ENCODE measurements around the gene CSNK1G2. TPM values are rescaled to one million over a fixed set of nuclear protein-coding genes. Genes with fewer than 3 reads are reported as not detected.

The CSNK1G2 gene
- total RNA-seq, 5 donors from 2014 or later (not counting 1 experiment from before 2014, with no cell fraction given): 104 to 181 (median 161) TPM

- no peaks in the 10 kb centered on the region for H3K27me3 Mint-ChIP-seq
- no peak for ATAC-seq (replicated peaks in 1 of 4)
- H3K27ac ChIP-seq (ENCODE audit: low read length): no peak overlapping the region
- H3K9me3 Mint-ChIP-seq: no peaks in the 10 kb centered on the region
- no peak for DNase-seq
- H3K4me3 ChIP-seq (ENCODE audit: control insufficient read depth in 1 of 2, extremely low read depth in 1 of 2, low read length in 1 of 2): no peak overlapping the region
- H3K27me3 ChIP-seq (replicated peaks in 1 of 2; ENCODE audit: control insufficient read depth in 2 of 2, extremely low read depth in 1 of 2, insufficient read depth in 2 of 2, low read length in 1 of 2): no peaks in the 10 kb centered on the region
- peaks cover 0 to 65% of the 10 kb centered on the region in 2 experiments for H3K4me1 ChIP-seq (ENCODE audit: control insufficient read depth in 1 of 2, extremely low read depth in 1 of 2, insufficient read depth in 2 of 2, low read length in 2 of 2)
- H3K27ac Mint-ChIP-seq: no peak overlapping the region
- H3K4me1 Mint-ChIP-seq: peaks cover 20 to 36% (median 32%) of the 10 kb centered on the region in 3 donors
- no peaks in the 10 kb centered on the region for H3K9me3 ChIP-seq
- H3K36me3 Mint-ChIP-seq: peaks cover 2% of the 10 kb centered on the region
- ChIA-PET CTCF (no interaction called here), POLR2A (no interaction called here)
- 96% methylated on average over 16 of the region's 19 CpGs for whole genome bisulfite sequencing (ENCODE audit: insufficient coverage)
- H3K36me3 ChIP-seq (ENCODE audit: control insufficient read depth in 2 of 2, extremely low read depth in 1 of 2, insufficient read depth in 1 of 2, low read length in 1 of 2): peaks cover 9 to 34% of the 10 kb centered on the region in 2 donors
- H3K4me3 Mint-ChIP-seq: no peak overlapping the region
These were observed 12.1 kb downstream of the CSNK1G2 start for GRCh38 chr19:1953037-1953436.

GRCh38 chr19:1953441-1954094 lies 12.6 kb downstream of the CSNK1G2 start:
- WGBS (ENCODE audit: insufficient coverage): 93% methylated on average over 25 of the region's 32 CpGs
- H3K27me3 ChIP-seq (replicated peaks in 1 of 2; ENCODE audit: control insufficient read depth in 2 of 2, extremely low read depth in 1 of 2, insufficient read depth in 2 of 2, low read length in 1 of 2): no peaks in the 10 kb centered on the region
- POLR2A ChIA-PET: no interaction called here

GRCh38 chr19:1954532-1954933 lies 13.6 kb downstream of the CSNK1G2 start:
- DNase-seq (no peak), ATAC-seq (replicated peaks in 1 of 4) (no peak)
- WGBS (ENCODE audit: insufficient coverage): 95% methylated on average over 14 of the region's 15 CpGs
- H3K4me1 Mint-ChIP-seq: peaks cover 15 to 30% (median 25%) of the 10 kb centered on the region in 3 donors
- Histone ChIP-seq H3K36me3 (ENCODE audit: control insufficient read depth in 2 of 2, extremely low read depth in 1 of 2, insufficient read depth in 1 of 2, low read length in 1 of 2) (peaks cover 9 to 29% of the 10 kb centered on the region in 2 donors), H3K9me3 (no peaks in the 10 kb centered on the region), H3K4me3 (ENCODE audit: control insufficient read depth in 1 of 2, extremely low read depth in 1 of 2, low read length in 1 of 2) (no peak overlapping the region), H3K4me1 (ENCODE audit: control insufficient read depth in 1 of 2, extremely low read depth in 1 of 2, insufficient read depth in 2 of 2, low read length in 2 of 2) (peaks cover 0 to 58% of the 10 kb centered on the region in 2 experiments), H3K27me3 (replicated peaks in 1 of 2; ENCODE audit: control insufficient read depth in 2 of 2, extremely low read depth in 1 of 2, insufficient read depth in 2 of 2, low read length in 1 of 2) (no peaks in the 10 kb centered on the region), H3K27ac (ENCODE audit: low read length) (no peak overlapping the region)
- no peak overlapping the region for H3K4me3 Mint-ChIP-seq
- no peak overlapping the region for H3K27ac Mint-ChIP-seq
- no peaks in the 10 kb centered on the region for H3K36me3 Mint-ChIP-seq
- ChIA-PET CTCF (no interaction called here), POLR2A (no interaction called here)
- no peaks in the 10 kb centered on the region for H3K27me3 Mint-ChIP-seq
- H3K9me3 Mint-ChIP-seq: no peaks in the 10 kb centered on the region

More at GRCh38 chr19:1953441-1954094, 12.6 kb downstream of the CSNK1G2 start:
- no peak for DNase-seq
- peaks cover 18 to 34% (median 30%) of the 10 kb centered on the region in 3 donors for H3K4me1 Mint-ChIP-seq
- Histone ChIP-seq H3K36me3 (ENCODE audit: control insufficient read depth in 2 of 2, extremely low read depth in 1 of 2, insufficient read depth in 1 of 2, low read length in 1 of 2) (peaks cover 9 to 34% of the 10 kb centered on the region in 2 donors), H3K4me1 (ENCODE audit: control insufficient read depth in 1 of 2, extremely low read depth in 1 of 2, insufficient read depth in 2 of 2, low read length in 2 of 2) (peaks cover 0 to 65% of the 10 kb centered on the region in 2 experiments), H3K9me3 (no peaks in the 10 kb centered on the region), H3K4me3 (ENCODE audit: control insufficient read depth in 1 of 2, extremely low read depth in 1 of 2, low read length in 1 of 2) (no peak overlapping the region), H3K27ac (ENCODE audit: low read length) (no peak overlapping the region)
- no peak for ATAC-seq (replicated peaks in 1 of 4)
- H3K4me3 Mint-ChIP-seq: no peak overlapping the region
- CTCF ChIA-PET: no interaction called here
- no peaks in the 10 kb centered on the region for H3K9me3 Mint-ChIP-seq
- H3K27me3 Mint-ChIP-seq: no peaks in the 10 kb centered on the region
- peaks cover under 1% of the 10 kb centered on the region for H3K36me3 Mint-ChIP-seq
- no peak overlapping the region for H3K27ac Mint-ChIP-seq

- Histone ChIP-seq H3K4me1 (ENCODE audit: control insufficient read depth in 1 of 2, extremely low read depth in 1 of 2, insufficient read depth in 2 of 2, low read length in 2 of 2) (peaks cover 0 to 55% of the 10 kb centered on the region in 2 experiments), H3K9me3 (no peaks in the 10 kb centered on the region), H3K4me3 (ENCODE audit: control insufficient read depth in 1 of 2, extremely low read depth in 1 of 2, low read length in 1 of 2) (no peak overlapping the region), H3K27me3 (replicated peaks in 1 of 2; ENCODE audit: control insufficient read depth in 2 of 2, extremely low read depth in 1 of 2, insufficient read depth in 2 of 2, low read length in 1 of 2) (no peaks in the 10 kb centered on the region), H3K36me3 (ENCODE audit: control insufficient read depth in 2 of 2, extremely low read depth in 1 of 2, insufficient read depth in 1 of 2, low read length in 1 of 2) (peaks cover 9 to 26% of the 10 kb centered on the region in 2 donors), H3K27ac (ENCODE audit: low read length) (no peak overlapping the region)
- POLR2A ChIA-PET: no interaction called here
- Mint-ChIP-seq H3K27me3 (no peaks in the 10 kb centered on the region), H3K27ac (no peak overlapping the region), H3K36me3 (no peaks in the 10 kb centered on the region), H3K9me3 (no peaks in the 10 kb centered on the region), H3K4me3 (no peak overlapping the region), H3K4me1 (peaks cover 13 to 26% (median 23%) of the 10 kb centered on the region in 3 donors)
- CTCF ChIA-PET: no interaction called here
- no peak for DNase-seq
- peak in 1 of 4 experiments; percentile 5 for ATAC-seq (replicated peaks in 1 of 4)
- 87% methylated on average over 51 of the region's 51 CpGs for WGBS (ENCODE audit: insufficient coverage)
These were observed 14.5 kb downstream of the CSNK1G2 start for GRCh38 chr19:1955171-1956121.

- ChIA-PET POLR2A (no interaction called here), CTCF (no interaction called here)
- H3K4me1 ChIP-seq (ENCODE audit: control insufficient read depth in 1 of 2, extremely low read depth in 1 of 2, insufficient read depth in 2 of 2, low read length in 2 of 2): peaks cover 0 to 55% of the 10 kb centered on the region in 2 experiments
- no peaks in the 10 kb centered on the region for H3K9me3 ChIP-seq
- H3K27me3 ChIP-seq (replicated peaks in 1 of 2; ENCODE audit: control insufficient read depth in 2 of 2, extremely low read depth in 1 of 2, insufficient read depth in 2 of 2, low read length in 1 of 2): no peaks in the 10 kb centered on the region
- Mint-ChIP-seq H3K4me1 (peaks cover 13 to 25% (median 24%) of the 10 kb centered on the region in 3 donors), H3K4me3 (no peak overlapping the region), H3K36me3 (no peaks in the 10 kb centered on the region), H3K9me3 (no peaks in the 10 kb centered on the region), H3K27me3 (no peaks in the 10 kb centered on the region), H3K27ac (peak overlapping the region in 1 of 2 donors; percentile 44)
- WGBS (ENCODE audit: insufficient coverage): 88% methylated on average over 12 of the region's 12 CpGs
- no peak for DNase-seq
- ATAC-seq (replicated peaks in 1 of 4): no peak
- H3K27ac ChIP-seq (ENCODE audit: low read length): no peak overlapping the region
- peaks cover 9 to 31% of the 10 kb centered on the region in 2 donors for H3K36me3 ChIP-seq (ENCODE audit: control insufficient read depth in 2 of 2, extremely low read depth in 1 of 2, insufficient read depth in 1 of 2, low read length in 1 of 2)
- no peak overlapping the region for H3K4me3 ChIP-seq (ENCODE audit: control insufficient read depth in 1 of 2, extremely low read depth in 1 of 2, low read length in 1 of 2)
These were observed 15.1 kb downstream of the CSNK1G2 start for GRCh38 chr19:1956122-1956494.

- WGBS (ENCODE audit: insufficient coverage): 94% methylated on average over 12 of the region's 28 CpGs
- no peak for ATAC-seq (replicated peaks in 1 of 4)
- ChIA-PET CTCF (no interaction called here), POLR2A (no interaction called here)
- no peak overlapping the region for H3K4me3 ChIP-seq (ENCODE audit: control insufficient read depth in 1 of 2, extremely low read depth in 1 of 2, low read length in 1 of 2)
- Mint-ChIP-seq H3K27me3 (no peaks in the 10 kb centered on the region), H3K4me3 (no peak overlapping the region), H3K4me1 (peaks cover 13 to 27% (median 23%) of the 10 kb centered on the region in 3 donors), H3K36me3 (no peaks in the 10 kb centered on the region), H3K27ac (no peak overlapping the region), H3K9me3 (no peaks in the 10 kb centered on the region)
- H3K9me3 ChIP-seq: no peaks in the 10 kb centered on the region
- DNase-seq: no peak
- no peaks in the 10 kb centered on the region for H3K27me3 ChIP-seq (replicated peaks in 1 of 2; ENCODE audit: control insufficient read depth in 2 of 2, extremely low read depth in 1 of 2, insufficient read depth in 2 of 2, low read length in 1 of 2)
- H3K27ac ChIP-seq (ENCODE audit: low read length): no peak overlapping the region
- H3K36me3 ChIP-seq (ENCODE audit: control insufficient read depth in 2 of 2, extremely low read depth in 1 of 2, insufficient read depth in 1 of 2, low read length in 1 of 2): peaks cover 9 to 29% of the 10 kb centered on the region in 2 donors
- H3K4me1 ChIP-seq (ENCODE audit: control insufficient read depth in 1 of 2, extremely low read depth in 1 of 2, insufficient read depth in 2 of 2, low read length in 2 of 2): peaks cover 0 to 55% of the 10 kb centered on the region in 2 experiments
These were observed 16.0 kb downstream of the CSNK1G2 start for GRCh38 chr19:1956868-1957492.

Data from T-cell (primary cell).